Measurements from ENCODE around the gene CYB5D1.

Gene CYB5D1

GRCh38 chr17:7844292-7845154, 13.3 kb upstream of the CYB5D1 start:
- DNase-seq = peak in 50 of 51 donors; percentile 50 to 96 (median 89)

- no peak for DNase-seq
These were observed 12.3 kb upstream of the CYB5D1 start for GRCh38 chr17:7845359-7846062.

- DNase-seq = no peak
These were observed 11.6 kb upstream of the CYB5D1 start for GRCh38 chr17:7846063-7846735.

GRCh38 chr17:7846765-7847661, 10.8 kb upstream of the CYB5D1 start:
- no peak for DNase-seq

- no peak for DNase-seq
These were observed 9.6 kb upstream of the CYB5D1 start for GRCh38 chr17:7848131-7848579.

- no peak for DNase-seq
These were observed 9.1 kb upstream of the CYB5D1 start for GRCh38 chr17:7848739-7849129.

GRCh38 chr17:7849130-7849750, 8.6 kb upstream of the CYB5D1 start:
- DNase-seq = no peak

- DNase-seq = no peak
These were observed 7.9 kb upstream of the CYB5D1 start for GRCh38 chr17:7849751-7850504.

- DNase-seq = no peak
These were observed 6.9 kb upstream of the CYB5D1 start for GRCh38 chr17:7850701-7851437.

- DNase-seq = peak in 47 of 51 donors; percentile 43 to 93 (median 80)
These were observed 6.2 kb upstream of the CYB5D1 start for GRCh38 chr17:7851438-7852261.

GRCh38 chr17:7852262-7852670, 5.5 kb upstream of the CYB5D1 start:
- no peak for DNase-seq

GRCh38 chr17:7852919-7853690, 4.7 kb upstream of the CYB5D1 start:
- no peak for DNase-seq

- no peak for DNase-seq
These were observed 4.1 kb upstream of the CYB5D1 start for GRCh38 chr17:7853691-7854038.

- DNase-seq = no peak
These were observed 3.6 kb upstream of the CYB5D1 start for GRCh38 chr17:7854078-7854777.

- DNase-seq = no peak
These were observed 2.7 kb upstream of the CYB5D1 start, which contains the start of gene TMEM88 for GRCh38 chr17:7854851-7855659. Gene TMEM88, plus strand, starts transcription at chr17:7855066. Its CDS starts 9 bp downstream, at chr17:7855075.

- DNase-seq = no peak
These were observed 2.2 kb upstream of the CYB5D1 start for GRCh38 chr17:7855660-7856010.

All from hypothalamus (tissue), 51 donors.